IPS-18a (cell line): Measurements from ENCODE around the gene MASTL.

ENCODE experiments used
- H3K27ac ChIP-seq: one replicate; pipeline ENCODE4 v1.5.1; 2013; ENCODE audit warnings: low read length
- H3K27me3 ChIP-seq: one replicate; pipeline ENCODE4 v1.6.1; 2013; ENCODE audit warnings: mild to moderate bottlenecking, low read length; ENCODE audit not compliant: control insufficient read depth, insufficient read depth
- H3K36me3 ChIP-seq: one replicate; pipeline ENCODE4 v1.6.1; 2013; ENCODE audit warnings: low read depth, low read length; ENCODE audit not compliant: control insufficient read depth
- H3K4me1 ChIP-seq: one replicate; pipeline ENCODE4 v1.6.1; 2013; ENCODE audit warnings: low read depth, low read length; ENCODE audit not compliant: control insufficient read depth
- H3K4me3 ChIP-seq: one replicate; pipeline ENCODE4 v1.5.1; 2013; ENCODE audit warnings: low read length
- H3K9ac ChIP-seq: one replicate; pipeline ENCODE4 v1.6.1; 2013; ENCODE audit warnings: mild to moderate bottlenecking, low read length, moderate library complexity
- H3K9me3 ChIP-seq: one replicate; pipeline ENCODE4 v1.6.1; 2013; ENCODE audit warnings: low read depth, low read length; ENCODE audit not compliant: control insufficient read depth

Gene MASTL

GRCh38 chr10:27225642-27226257 is 70.6 kb downstream of the MASTL start:
- peaks cover 5% of the 10 kb centered on the region for H3K36me3 ChIP-seq
- no peaks in the 10 kb centered on the region for H3K27me3 ChIP-seq
- no peak overlapping the region for H3K9ac ChIP-seq
- H3K4me3 ChIP-seq, result no peak overlapping the region
- H3K27ac ChIP-seq, result no peak overlapping the region
- no peaks in the 10 kb centered on the region for H3K4me1 ChIP-seq
- H3K9me3 ChIP-seq, result no peaks in the 10 kb centered on the region

- Histone ChIP-seq H3K27me3 (no peaks in the 10 kb centered on the region), H3K36me3 (no peaks in the 10 kb centered on the region), H3K27ac (no peak overlapping the region), H3K4me1 (no peaks in the 10 kb centered on the region), H3K4me3 (no peak overlapping the region), H3K9me3 (no peaks in the 10 kb centered on the region), H3K9ac (no peak overlapping the region)
These were observed 74.9 kb downstream of the MASTL start for GRCh38 chr10:27230022-27230421.

GRCh38 chr10:27235706-27236105 is 80.6 kb downstream of the MASTL start:
- Histone ChIP-seq H3K36me3 (no peaks in the 10 kb centered on the region), H3K4me3 (no peak overlapping the region)

More at GRCh38 chr10:27235706-27236105, 80.6 kb downstream of the MASTL start:
- Histone ChIP-seq H3K9ac (no peak overlapping the region), H3K9me3 (no peaks in the 10 kb centered on the region), H3K4me1 (no peaks in the 10 kb centered on the region), H3K27me3 (no peaks in the 10 kb centered on the region), H3K27ac (no peak overlapping the region)
